Stimulated activated effector memory CD8-positive, alpha-beta T cell treated with anti-CD3 and anti-CD28 coated beads, Interleukin-12 subunit alpha, Interleukin-12 subunit beta, amount 100 ng/mL, for 72 hours (primary cell): ENCODE results near the gene LAMTOR4.
"Not testable (repeated sequence)": the region's sequence is repeated elsewhere in the genome, so short reads cannot be mapped to it uniquely, and the experiment has no call there.

Experiments
- ATAC-seq: fragments of 150-1000 bp; cut with Tn5 transposase; 2 replicates; pipeline ENCODE4 v1.10.0; 2021
- DNase-seq, 2 donors: peaks; one replicate each; pipeline ENCODE4 v3.0.0; 2021 to 2022; ENCODE audit warnings: low spot score in 2 of 2
- H3K27ac Mint-ChIP-seq: one replicate; pipeline ENCODE4 v1.8.0; 2022; ENCODE audit warnings: mild to moderate bottlenecking, mixed read lengths
- H3K36me3 Mint-ChIP-seq: one replicate; pipeline ENCODE4 v1.8.0; 2022; ENCODE audit warnings: mild to moderate bottlenecking, mixed read lengths
- H3K4me1 Mint-ChIP-seq: one replicate; pipeline ENCODE4 v1.8.0; 2022; ENCODE audit warnings: mixed read lengths
- H3K4me3 Mint-ChIP-seq: one replicate; pipeline ENCODE4 v1.8.0; 2022; ENCODE audit warnings: mild to moderate bottlenecking, mixed read lengths
- H3K9me3 Mint-ChIP-seq: one replicate; pipeline ENCODE4 v1.8.0; 2022; ENCODE audit warnings: mixed read lengths

Gene LAMTOR4

DNA sequence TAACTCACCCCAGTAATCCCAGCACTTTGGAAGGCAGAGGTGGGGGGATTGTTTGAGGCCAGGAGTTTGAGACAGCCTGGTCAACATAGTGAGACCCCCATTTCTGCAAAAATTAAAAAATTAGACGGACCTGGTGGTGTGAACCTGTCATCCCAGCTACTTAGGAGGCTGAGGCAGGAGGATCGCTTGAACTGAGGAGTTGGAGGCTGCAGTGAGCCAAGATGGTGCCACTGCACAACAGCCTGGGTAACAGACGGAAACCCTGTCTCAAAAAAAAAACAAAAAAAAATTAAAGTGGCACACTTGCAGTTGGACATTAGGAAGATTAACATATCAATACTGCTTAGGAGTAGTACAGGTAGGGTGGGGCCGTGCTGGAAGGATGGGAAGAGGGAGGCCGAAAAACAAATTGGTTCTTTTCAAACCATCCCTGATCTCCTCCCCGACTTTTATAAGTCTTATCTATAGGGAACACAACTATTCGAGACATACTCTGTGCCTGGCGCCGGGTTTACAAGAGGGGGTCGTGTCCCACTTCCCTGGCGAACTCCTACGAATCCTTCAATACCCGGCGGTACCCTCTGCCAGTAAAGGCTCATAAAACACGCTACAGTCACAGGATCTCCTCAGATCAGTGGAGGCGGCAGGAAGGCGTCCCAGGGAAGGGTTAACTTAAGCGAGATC lies 30.2 kb upstream of the LAMTOR4 start:
- peak overlapping the region; percentile 97 for H3K4me3 Mint-ChIP-seq
- H3K4me1 Mint-ChIP-seq, result peaks cover 27% of the 10 kb centered on the region
- peaks cover 36% of the 10 kb centered on the region for H3K36me3 Mint-ChIP-seq
- H3K27ac Mint-ChIP-seq, result peak overlapping the region; percentile 100
- DNase-seq, result no peak
- ATAC-seq, result no peak
- no peaks in the 10 kb centered on the region for H3K9me3 Mint-ChIP-seq

DNA sequence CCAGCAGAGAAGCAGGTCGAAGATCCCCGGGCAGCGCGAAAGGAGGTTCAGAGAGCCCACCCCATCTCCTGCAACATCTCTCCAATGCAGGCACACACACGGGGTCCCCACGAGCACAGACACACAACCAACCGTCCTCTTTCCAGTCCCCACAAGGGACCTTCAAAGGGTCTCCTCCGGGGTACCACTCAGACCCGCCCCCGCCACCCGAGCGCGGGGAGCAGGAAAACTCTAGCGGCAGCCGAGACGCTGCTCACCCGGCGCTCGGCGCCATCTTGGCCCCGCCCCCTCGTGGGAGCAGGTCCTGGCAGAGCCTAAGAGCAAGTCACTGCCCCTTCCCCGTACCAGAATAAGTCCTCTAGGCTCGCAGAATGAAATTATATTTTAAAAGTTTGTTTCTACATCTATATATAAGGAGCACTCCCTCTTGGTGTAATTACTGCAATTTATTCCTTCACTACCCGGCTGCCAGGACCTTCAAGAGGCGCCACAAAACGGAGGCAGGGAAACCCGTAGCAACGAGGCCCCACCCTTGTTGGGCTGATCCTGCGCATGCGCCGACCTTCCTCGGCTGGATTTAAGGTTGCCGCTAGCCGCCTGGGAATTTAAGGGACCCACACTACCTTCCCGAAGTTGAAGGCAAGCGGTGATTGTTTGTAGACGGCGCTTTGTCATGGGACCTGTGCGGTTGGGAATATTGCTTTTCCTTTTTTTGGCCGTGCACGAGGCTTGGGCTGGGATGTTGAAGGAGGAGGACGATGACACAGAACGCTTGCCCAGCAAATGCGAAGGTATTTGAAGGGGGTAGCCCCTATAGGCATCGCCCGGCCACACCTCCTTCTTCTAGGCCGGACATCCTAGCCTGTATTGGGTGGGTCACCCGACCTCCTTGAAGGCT lies 29.4 kb upstream of the LAMTOR4 start, which contains the start of the genes CNPY4 and TAF6:
CNPY4 (plus strand) TSS at position 563 of the 898 bp plus-strand sequence; CDS start at position 674, 111 bp downstream.
TAF6 (minus strand) TSS at position 287 of the 898 bp plus-strand sequence. CDS start 5,149 bp downstream, outside the sequence.
- ATAC-seq (peak; percentile 86), DNase-seq (peak; percentile 88 to 98)
- Mint-ChIP-seq H3K27ac (peak within 1 kb of the TSS; percentile 100), H3K36me3 (peaks cover 29% of the 10 kb centered on the region), H3K4me3 (peak within 1 kb of the TSS; percentile 97), H3K9me3 (no peaks in the 10 kb centered on the region), H3K4me1 (peaks cover 28% of the 10 kb centered on the region)

DNA sequence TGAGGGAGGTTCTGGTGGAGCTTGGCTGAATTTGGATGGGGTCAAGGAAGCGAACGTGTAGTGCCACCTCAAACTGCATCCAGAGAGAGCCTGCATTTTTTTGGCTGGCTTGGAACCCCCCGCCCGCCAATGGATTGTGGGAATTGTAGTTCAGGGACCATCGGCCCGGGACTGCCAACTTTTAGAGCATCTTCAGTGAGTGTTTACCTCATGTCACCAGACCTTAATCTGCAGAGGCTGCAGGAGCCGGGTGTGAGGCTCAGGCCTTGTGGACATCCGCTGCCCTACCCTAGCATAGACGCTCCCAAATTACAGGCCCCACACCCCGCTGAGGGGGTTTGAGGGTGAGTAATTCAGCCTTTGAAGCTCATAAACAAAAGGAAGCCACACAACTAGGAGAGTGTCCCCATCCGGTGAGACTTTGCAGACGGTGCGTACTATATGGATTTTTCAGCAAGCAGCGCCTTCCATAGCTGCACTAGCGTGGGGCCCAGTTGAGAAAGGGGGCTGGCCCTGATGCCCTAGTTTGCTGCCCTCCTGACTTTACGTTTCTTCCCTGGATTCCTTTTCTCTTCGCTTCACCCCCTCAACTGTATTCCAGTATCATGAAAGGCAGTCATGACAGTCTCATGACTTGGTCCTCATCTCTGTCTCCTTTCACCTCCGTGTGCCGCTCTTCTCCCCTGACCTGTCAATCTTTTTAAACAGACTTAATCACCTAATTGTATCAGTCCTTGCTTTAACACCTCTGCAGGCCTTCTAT lies 28.6 kb upstream of the LAMTOR4 start:
- ATAC-seq (peak; percentile 77), DNase-seq (peak in 1 of 2 donors; percentile 49)
- Mint-ChIP-seq H3K9me3 (no peaks in the 10 kb centered on the region), H3K27ac (peak overlapping the region; percentile 100), H3K4me1 (peaks cover 36% of the 10 kb centered on the region), H3K4me3 (peak overlapping the region; percentile 97), H3K36me3 (peaks cover 29% of the 10 kb centered on the region)

DNA sequence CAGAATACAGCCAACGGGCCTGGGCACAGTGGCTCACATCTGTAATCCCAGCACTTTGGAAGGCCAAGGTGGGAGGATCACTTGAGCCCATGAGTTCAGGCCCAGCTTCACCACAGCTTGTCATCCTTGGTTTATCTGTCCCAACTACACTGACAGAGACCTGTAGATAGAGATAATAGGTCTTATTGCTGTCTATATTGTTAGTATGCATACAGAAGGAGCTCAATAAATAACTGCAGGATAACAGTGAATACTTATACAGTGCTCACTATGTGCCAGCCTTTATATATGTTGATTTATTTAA lies 28.0 kb upstream of the LAMTOR4 start:
- H3K27ac Mint-ChIP-seq, result peak overlapping the region; percentile 100
- H3K9me3 Mint-ChIP-seq, result no peaks in the 10 kb centered on the region
- no peak for DNase-seq
- H3K4me1 Mint-ChIP-seq, result peaks cover 36% of the 10 kb centered on the region
- H3K36me3 Mint-ChIP-seq, result peaks cover 30% of the 10 kb centered on the region
- peak overlapping the region; percentile 97 for H3K4me3 Mint-ChIP-seq
- ATAC-seq, result no peak

DNA sequence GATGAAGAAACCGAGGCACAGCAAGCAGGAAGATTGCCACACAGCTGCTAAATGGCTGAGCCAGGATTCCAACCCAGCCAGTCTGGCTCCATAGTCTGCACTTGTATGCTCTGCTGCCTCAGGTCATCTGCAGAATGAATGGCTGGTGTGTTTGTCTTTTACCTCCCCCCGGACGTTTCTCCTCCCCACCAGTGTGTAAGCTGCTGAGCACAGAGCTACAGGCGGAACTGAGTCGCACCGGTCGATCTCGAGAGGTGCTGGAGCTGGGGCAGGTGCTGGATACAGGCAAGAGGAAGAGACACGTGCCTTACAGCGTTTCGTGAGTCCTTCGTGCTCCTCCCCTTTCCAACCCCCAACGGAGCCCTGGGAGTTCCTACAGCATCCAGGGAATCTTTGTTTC lies 26.7 kb upstream of the LAMTOR4 start:
- H3K9me3 Mint-ChIP-seq, result no peaks in the 10 kb centered on the region
- peaks cover 43% of the 10 kb centered on the region for H3K36me3 Mint-ChIP-seq
- no peak overlapping the region for H3K4me3 Mint-ChIP-seq
- no peak for DNase-seq
- no peak for ATAC-seq
- peaks cover 29% of the 10 kb centered on the region for H3K4me1 Mint-ChIP-seq
- no peak overlapping the region for H3K27ac Mint-ChIP-seq

DNA sequence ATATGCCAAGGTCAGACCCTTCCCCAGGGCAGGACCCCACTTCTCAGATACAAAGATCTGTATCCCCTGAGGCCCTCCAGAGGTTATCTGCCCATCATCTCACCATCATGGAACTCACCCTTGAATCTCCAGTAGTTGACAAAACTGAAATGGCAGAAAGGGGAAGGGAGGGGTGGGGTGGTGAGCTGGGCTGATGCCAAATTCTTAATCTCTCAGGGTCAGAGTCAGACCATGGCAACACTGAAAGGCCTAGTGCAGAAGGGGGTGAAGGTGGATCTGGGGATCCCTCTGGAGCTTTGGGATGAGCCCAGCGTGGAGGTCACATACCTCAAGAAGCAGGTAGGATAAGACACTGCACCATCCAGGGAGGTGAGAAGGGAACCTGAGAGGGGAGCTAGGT lies 26.1 kb upstream of the LAMTOR4 start:
- no peak for DNase-seq
- no peak overlapping the region for H3K4me3 Mint-ChIP-seq
- no peak for ATAC-seq
- H3K9me3 Mint-ChIP-seq, result no peaks in the 10 kb centered on the region
- peaks cover 29% of the 10 kb centered on the region for H3K4me1 Mint-ChIP-seq
- H3K36me3 Mint-ChIP-seq, result peaks cover 46% of the 10 kb centered on the region
- peak overlapping the region; percentile 72 for H3K27ac Mint-ChIP-seq

DNA sequence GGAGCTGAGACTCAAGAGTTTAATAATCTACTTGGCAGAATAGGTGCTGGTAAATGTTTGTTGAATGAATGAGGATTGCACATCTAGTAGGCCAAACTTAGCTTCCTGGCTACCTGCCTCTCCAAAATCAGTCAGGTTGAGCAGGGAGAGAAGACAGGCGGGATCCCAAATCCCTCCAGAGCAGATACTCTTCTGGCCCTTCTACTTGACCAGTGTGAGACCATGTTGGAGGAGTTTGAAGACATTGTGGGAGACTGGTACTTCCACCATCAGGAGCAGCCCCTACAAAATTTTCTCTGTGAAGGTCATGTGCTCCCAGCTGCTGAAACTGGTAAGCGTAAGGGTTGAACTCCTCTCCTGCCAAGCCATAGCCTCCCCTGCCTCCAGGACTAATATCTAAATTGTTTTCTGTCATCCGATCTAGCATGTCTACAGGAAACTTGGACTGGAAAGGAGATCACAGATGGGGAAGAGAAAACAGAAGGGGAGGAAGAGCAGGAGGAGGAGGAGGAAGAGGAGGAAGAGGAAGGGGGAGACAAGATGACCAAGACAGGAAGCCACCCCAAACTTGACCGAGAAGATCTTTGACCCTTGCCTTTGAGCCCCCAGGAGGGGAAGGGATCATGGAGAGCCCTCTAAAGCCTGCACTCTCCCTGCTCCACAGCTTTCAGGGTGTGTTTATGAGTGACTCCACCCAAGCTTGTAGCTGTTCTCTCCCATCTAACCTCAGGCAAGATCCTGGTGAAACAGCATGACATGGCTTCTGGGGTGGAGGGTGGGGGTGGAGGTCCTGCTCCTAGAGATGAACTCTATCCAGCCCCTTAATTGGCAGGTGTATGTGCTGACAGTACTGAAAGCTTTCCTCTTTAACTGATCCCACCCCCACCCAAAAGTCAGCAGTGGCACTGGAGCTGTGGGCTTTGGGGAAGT lies 24.2 kb upstream of the LAMTOR4 start:
- peak overlapping the region; percentile 96 for H3K27ac Mint-ChIP-seq
- no peak for ATAC-seq
- H3K9me3 Mint-ChIP-seq, result no peaks in the 10 kb centered on the region
- H3K4me1 Mint-ChIP-seq, result peaks cover 28% of the 10 kb centered on the region
- no peak for DNase-seq
- peak overlapping the region; percentile 95 for H3K4me3 Mint-ChIP-seq
- peaks cover 35% of the 10 kb centered on the region for H3K36me3 Mint-ChIP-seq

DNA sequence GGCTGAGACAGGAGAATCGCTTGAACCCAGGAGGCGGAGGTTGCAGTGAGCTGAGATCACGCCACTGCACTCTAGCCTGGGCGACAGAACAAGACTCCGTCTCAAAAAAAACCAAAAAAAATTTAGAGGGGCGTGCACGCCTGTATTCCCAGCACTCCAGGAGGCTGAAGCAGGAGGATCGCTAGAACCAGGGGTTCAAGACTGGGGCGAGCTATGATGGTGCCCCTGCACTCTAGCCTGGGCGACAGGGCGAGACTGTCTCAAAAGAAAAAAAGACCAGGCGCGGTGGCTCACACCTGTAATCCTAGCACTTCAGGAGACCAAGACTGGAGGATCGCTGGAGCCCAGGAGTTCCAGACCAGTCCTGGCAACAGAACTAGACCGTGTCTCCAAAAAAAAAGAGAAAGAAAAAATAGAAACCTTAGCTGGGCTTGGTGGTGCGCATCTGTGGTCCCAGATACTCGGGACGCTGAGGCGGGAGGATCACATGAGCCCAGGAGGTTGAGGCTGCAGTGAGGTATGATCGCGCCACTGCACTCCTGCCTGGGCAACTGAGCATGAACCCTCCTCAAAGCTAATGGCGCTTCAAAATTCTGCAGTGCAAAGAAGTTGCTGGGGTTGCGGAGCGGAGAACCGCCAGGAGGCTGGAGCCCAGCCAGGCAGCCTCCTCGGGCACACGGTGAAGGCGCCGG lies 22.3 kb upstream of the LAMTOR4 start:
- ATAC-seq (no peak), DNase-seq (no peak)
- Mint-ChIP-seq H3K27ac (peak overlapping the region; percentile 96), H3K4me3 (peak overlapping the region; percentile 95), H3K4me1 (peaks cover 20% of the 10 kb centered on the region), H3K9me3 (no peaks in the 10 kb centered on the region), H3K36me3 (peaks cover 37% of the 10 kb centered on the region)

DNA sequence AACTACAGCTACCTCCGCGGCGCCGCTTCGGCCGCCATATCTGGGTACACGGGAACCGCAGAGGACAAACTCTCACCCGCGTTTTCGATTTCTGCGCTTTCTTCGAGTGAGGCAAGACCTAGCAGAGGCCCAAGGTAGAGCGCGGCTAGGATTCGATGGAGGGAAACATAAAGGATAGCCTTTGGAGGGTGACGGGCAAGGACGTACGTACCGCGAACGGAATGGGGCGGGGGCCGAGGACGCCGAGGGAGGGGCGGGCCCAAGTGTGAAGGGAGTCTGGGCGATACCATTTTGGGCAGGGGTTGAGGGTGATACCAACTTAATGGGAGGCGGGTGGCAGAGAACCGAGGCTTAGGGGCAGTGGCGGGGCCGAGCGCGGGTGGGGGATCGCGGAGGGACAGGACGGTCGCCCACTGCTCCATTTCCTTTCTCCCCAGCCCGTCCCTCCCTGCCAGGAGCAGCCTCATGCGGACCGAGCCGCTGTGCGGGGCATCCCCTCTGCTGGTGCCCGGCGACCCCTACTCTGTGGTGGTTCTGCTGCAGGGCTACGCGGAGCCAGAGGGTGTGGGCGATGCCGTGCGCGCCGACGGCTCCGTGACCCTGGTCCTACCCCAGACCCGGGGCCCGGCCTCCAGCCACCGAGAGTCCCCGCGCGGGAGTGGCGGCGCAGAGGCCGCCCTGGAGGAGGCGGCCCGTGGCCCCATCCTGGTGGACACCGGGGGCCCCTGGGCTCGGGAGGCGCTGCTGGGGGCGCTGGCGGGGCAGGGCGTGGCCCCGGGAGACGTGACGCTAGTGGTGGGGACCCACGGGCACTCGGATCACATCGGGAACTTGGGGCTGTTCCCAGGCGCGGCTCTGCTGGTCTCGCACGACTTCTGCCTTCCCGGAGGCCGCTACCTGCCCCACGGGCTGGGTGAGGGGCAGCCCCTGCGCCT lies 21.5 kb upstream of the LAMTOR4 start, which contains the start of gene MBLAC1:
MBLAC1 (plus strand) TSS at position 37 of the 935 bp plus-strand sequence; CDS start at position 466, 429 bp downstream.
- peaks cover 37% of the 10 kb centered on the region for H3K36me3 Mint-ChIP-seq
- H3K4me1 Mint-ChIP-seq, result peaks cover 26% of the 10 kb centered on the region
- peak within 1 kb of the TSS; percentile 95 for H3K4me3 Mint-ChIP-seq
- DNase-seq (peak; percentile 85 to 98), ATAC-seq (peak; percentile 89)
- no peaks in the 10 kb centered on the region for H3K9me3 Mint-ChIP-seq
- peak within 1 kb of the TSS; percentile 96 for H3K27ac Mint-ChIP-seq

DNA sequence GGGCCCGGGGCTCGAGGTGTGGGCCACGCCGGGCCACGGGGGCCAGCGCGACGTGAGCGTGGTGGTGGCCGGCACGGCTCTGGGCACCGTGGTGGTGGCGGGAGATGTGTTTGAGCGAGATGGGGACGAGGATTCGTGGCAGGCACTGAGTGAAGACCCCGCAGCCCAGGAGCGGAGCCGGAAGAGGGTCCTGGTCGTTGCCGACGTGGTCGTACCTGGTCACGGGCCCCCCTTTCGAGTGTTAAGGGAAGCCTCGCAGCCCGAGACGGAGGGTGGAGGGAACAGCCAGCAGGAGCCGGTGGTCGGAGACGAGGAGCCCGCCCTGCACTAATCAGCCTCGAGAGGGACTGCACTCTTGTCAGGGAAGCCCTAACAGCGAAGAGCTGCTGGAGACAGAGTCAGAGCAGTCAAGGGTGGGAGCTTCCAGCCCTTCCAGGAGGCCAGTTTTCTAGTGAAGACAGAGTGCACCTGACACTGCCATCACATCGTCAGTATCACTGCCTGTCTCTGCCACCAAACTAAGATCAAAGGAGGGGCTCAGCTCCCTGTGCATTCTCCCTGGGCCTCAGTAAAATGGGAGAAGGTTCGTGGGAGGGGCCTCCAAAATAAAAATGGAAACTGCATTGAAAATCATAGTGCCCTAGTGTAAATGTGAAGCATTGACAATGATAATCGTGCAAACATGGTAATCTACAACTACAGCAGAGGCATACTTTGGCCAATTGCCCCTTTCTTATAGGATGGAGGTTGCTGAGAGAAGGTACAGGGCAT lies 20.7 kb upstream of the LAMTOR4 start:
- peak; percentile 9 for ATAC-seq

DNA sequence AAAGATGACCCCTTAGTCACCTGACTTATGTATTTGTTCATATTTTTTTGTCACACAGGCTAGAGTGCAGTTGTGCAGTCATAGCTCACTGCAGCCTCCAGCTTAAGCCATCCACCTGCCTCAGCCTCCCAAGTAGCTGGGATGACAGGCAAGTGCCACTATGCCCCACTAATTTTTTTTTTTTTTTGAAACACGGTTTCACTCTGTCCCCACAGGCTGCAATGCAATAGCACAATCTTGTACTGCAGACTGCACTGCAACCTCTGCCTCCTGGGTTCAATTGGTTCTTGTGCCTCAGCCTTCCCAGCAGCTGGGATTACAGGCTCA lies 20.1 kb upstream of the LAMTOR4 start:
- H3K4me1 Mint-ChIP-seq, result peaks cover 26% of the 10 kb centered on the region
- ATAC-seq (no peak), DNase-seq (no peak)
- no peaks in the 10 kb centered on the region for H3K9me3 Mint-ChIP-seq
- no peak overlapping the region for H3K27ac Mint-ChIP-seq
- peak overlapping the region; percentile 95 for H3K4me3 Mint-ChIP-seq
- peaks cover 23% of the 10 kb centered on the region for H3K36me3 Mint-ChIP-seq

More for the DNA sequence above, 20.7 kb upstream of the LAMTOR4 start:
- Mint-ChIP-seq H3K4me1 (peaks cover 26% of the 10 kb centered on the region), H3K9me3 (no peaks in the 10 kb centered on the region), H3K27ac (peak overlapping the region; percentile 61), H3K36me3 (peaks cover 29% of the 10 kb centered on the region), H3K4me3 (peak overlapping the region; percentile 95)
- peak in 1 of 2 donors; percentile 63 for DNase-seq

DNA sequence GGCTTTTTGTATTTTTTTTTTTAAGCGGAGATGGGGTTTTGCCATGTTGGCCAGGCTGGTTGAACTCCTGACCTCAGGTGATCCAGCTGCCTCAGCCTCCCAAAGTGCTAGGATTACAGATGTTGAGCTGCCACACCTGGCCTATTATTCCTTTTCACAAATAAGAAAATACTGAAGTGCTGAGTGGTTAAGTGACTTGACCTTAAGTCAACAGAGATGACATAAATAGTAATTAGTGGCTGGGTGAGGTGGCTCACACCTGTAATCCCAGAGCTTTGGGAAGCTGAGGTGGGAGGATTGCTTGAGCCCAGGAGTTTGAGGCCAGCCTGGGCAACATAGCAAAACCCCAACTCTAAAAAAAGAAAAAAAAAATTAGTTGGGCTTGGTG lies 18.5 kb upstream of the LAMTOR4 start:
- not testable (repeated sequence) for DNase-seq, ATAC-seq, H3K4me3 Mint-ChIP-seq, H3K27ac Mint-ChIP-seq, H3K9me3 Mint-ChIP-seq
- H3K4me1 Mint-ChIP-seq, result peaks cover 18% of the 10 kb centered on the region
- peaks cover 23% of the 10 kb centered on the region for H3K36me3 Mint-ChIP-seq
